ENCODE results near the gene PRR19. TPM values are rescaled to one million over a fixed set of nuclear protein-coding genes. Genes with fewer than 3 reads are reported as not detected.

The PRR19 gene
- total RNA-seq, 1 donor from 2014 or later, result 0.20 TPM

DNA sequence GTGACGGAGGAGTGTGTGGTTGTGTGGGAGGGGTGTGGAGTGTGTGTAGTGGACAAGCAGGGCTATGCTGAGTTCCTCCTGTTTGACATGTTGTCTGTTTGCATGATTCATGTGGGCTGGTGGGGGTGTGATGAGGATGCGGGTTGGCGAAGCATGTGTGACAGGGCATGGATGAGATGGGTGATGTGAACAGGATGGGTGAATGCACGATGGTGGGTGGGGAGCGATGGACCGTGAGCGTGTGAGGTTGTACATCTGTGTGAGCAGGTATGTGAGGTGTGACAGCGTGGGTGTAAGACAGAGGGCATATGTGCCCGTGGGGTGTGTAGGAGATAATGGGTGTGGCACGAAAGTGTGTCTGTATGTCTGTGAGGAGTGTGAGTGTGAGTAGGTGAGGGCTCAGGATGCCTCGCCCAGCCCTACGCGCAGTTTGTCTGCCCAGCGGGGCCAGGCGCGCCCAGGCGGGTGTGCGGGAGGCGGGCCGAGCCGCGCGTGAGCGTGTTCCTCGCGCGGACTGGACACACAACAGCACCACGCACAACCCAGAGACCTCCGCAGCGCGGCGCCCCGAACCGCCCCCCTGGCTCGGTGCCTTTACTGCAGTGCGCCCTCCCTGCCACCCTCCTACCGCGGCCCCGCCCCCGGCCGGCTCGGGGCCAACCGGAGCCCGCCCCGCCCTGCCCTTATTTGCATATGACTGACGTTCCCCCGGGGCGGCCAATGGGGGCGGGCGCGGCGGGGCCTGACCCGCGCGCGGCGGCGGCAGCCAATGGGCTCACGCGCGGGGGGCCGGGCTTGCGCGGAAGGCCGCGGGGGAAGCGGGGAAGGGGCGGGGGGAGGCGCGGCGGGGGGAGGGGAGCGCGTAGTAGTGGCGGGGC lies 18.5 kb upstream of the PRR19 start:
- DNase-seq, result peak; percentile 92

DNA sequence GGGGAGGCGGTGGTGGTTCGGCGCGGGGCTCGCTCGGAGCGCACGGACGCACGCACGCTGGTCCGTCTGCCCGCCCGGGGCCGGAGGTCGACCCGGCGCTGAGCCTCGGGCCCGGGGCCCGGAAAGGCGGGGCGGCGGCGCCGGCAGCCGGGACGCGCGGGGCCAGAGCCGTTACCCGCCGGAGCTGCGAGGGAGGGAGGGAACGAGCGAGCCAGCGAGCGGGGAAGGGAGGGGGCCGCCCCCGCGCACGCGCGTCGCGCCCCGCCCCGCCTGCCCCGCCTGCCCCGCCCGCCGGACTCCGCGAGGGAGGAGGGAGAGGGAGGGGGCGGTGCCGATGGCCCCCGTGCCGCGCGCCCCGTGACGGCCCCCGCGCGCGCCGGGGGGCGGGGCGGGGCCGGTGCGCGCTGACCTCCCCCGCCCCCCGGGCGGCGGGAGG lies 17.8 kb upstream of the PRR19 start:
- peak; percentile 62 for DNase-seq

DNA sequence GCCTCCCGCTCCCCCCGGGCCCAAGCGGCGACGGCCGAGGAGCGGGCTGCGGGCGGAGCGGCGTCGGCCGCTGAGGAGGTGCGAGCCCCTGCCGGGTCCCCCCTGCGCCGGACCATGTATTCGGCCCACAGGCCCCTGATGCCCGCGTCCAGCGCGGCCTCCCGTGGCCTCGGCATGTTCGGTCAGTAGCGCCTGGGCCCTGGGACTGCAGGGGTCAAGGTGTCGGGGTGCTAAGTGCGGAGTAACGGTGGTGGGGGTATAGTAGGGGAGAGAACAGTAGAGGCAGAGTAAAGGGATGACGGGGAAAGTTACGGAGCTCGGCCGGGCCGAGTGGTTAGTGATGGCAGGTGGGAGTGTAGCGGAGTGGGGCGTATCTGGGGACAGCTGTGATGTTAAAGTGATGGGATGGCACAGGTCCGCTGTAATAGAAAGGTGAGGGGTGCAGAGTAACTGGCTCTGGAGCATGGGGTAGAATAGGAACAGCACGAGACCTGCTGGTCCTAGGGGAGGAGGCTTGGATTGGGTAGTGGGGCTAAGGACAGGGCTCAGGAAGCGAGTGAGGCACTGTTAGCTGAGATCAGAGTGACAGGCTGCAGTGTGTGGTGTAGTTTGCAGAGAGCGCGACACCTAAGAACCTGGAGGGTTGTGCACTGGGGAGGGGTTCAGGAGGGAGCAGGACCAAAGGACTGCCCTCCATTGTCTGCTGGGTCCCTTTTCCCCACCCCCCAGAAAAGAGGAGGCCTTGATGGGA lies 17.2 kb upstream of the PRR19 start:
- DNase-seq, result peak; percentile 66

DNA sequence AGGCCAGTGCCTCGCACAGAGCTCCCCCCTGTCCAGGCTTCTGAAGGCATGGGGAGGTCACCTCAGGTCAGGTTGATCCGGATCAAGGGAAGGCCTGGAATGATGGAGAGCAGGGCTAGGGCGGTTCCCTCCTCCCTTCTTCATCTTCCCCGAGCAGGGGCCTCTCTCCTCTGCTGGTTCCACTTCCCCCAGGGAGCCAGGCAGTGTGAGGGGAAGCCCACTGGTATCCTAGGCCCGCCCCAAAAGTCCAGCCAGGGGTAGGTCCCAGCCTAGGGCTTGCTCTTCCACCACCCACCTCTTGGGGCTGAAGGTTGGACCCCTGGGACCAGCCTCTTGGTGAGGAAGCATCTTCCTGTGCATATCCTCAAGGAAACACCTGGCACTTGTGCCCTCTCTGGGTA lies 16.4 kb upstream of the PRR19 start:
- no peak for DNase-seq

DNA sequence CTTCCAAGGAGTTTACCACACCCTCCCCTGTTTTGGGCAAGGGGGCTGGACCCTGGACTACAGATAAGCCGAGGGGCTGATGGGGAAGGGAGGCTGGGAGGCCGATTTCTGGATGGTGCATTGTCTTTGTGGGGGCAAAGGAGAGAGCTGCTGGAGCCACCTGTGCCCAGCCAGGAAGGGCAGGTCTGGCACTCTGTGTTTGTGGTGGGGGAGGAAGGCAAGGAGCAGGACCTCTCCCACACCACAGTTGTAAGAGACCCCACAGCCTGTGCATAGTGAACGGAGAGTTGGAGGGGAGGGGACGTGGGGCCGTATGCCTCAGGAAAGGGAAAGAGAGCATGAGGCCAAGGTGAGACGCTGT lies 16.0 kb upstream of the PRR19 start:
- DNase-seq, result no peak

DNA sequence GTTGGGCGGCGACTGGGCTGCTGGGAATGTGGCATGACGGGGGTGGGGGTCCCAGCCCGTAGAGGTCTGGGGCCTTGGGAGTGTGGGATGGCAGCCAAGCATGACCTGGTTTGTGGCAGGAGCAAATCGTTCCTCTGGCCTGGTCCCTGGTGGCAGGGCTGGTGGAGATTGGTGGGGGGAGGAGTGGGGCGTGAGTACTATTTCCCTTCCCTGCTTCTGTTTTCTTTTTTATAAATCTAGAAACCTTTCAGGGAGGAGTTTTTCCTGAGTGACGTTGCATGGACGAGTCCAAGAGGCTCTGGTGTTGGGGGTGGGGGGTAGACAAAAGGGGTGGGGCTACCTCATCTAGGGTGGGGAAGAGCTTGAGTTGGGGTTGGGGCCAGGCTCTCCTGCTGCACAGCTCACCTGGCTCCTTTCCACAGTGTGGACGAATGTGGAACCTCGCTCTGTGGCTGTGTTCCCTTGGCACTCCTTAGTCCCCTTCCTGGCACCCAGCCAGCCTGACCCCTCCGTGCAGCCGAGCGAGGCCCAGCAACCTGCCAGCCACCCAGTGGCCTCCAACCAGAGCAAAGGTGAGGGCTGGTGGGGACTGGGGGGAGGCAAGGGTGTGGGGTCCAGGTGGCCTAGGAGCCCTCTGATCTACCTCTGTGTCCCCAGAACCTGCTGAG lies 15.4 kb upstream of the PRR19 start:
- no peak for DNase-seq

DNA sequence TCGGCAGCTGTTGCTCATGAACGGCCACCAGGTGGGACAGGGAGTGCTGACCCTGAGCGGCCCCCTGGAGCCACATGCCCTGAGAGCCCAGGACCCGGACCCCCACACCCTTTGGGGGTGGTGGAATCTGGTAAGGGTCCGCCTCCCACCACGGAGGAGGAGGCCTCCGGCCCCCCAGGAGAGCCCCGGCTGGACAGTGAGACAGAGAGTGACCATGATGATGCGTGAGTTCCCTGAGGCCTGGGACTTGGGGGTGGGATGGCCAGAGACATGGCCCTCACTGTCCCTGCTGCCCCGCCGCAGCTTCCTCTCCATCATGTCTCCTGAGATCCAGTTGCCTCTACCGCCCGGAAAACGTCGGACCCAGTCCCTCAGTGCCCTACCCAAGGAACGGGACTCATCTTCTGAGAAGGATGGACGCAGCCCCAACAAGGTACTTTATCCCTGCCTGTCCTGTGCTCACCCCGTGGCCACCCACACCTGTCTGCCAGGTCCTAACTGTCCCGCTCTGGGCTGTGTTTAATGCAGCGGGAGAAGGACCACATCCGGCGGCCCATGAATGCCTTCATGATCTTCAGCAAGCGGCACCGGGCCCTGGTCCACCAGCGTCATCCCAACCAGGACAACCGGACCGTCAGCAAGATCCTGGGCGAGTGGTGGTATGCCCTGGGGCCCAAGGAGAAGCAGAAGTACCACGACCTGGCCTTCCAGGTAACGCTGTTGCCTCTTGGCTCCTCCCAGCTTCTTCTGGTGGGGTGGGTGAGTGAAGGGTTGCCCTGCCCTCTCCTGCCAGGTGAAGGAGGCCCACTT lies 14.7 kb upstream of the PRR19 start:
- DNase-seq, result no peak

DNA sequence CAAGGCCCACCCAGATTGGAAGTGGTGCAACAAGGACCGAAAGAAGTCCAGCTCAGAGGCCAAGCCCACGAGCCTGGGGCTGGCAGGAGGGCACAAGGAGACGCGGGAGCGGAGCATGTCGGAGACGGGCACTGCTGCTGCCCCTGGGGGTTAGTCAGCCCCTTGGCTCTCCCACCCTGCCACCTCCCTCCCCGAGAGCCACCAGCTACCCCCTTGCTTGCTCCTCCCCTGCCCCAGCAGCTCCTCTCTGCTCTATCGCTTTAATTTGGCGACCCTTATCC lies 14.2 kb upstream of the PRR19 start:
- no peak for DNase-seq

DNA sequence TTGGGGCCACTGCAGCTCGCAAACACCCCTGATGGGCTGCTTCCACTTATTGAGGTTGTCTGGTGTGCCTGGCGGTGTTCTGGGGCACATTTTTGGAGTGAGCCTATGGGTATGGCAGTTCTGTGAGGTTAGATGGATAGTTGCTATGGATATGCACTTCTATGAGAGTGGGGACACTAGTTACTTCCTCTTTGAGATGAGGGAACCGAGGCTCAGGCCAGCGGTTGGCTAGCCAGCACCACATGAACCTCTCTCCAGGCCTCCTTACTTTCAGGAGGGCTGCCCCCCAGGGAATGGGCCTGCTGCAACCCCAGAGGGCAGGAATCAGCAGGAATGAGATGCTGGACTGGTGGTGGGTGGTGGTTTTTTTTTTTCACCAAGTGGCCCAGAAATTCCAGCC lies 13.5 kb upstream of the PRR19 start:
- no peak for DNase-seq

DNA sequence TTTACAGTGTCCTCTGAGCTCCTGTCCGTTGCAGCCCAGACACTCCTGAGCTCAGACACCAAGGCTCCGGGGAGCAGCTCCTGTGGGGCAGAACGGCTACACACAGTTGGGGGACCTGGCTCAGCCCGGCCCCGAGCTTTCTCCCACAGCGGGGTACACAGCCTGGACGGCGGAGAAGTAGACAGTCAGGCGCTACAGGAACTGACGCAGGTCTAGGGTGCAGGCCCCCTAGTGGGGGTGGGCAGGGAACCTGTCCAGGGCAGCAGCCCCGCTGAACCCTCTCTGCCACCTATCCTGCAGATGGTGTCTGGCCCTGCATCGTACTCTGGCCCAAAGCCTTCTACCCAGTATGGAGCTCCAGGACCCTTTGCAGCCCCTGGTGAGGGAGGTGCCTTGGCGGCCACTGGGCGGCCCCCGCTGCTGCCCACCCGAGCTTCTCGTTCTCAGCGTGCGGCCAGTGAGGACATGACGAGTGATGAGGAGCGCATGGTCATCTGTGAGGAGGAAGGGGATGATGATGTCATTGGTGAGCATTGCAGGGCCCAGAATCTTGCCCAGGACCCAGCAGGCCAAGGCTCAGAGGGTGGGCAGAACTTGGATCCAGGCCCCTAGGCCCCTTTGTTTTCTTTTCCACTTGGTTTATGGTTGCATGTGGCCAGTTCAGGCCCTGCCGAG lies 12.9 kb upstream of the PRR19 start:
- no peak for DNase-seq

DNA sequence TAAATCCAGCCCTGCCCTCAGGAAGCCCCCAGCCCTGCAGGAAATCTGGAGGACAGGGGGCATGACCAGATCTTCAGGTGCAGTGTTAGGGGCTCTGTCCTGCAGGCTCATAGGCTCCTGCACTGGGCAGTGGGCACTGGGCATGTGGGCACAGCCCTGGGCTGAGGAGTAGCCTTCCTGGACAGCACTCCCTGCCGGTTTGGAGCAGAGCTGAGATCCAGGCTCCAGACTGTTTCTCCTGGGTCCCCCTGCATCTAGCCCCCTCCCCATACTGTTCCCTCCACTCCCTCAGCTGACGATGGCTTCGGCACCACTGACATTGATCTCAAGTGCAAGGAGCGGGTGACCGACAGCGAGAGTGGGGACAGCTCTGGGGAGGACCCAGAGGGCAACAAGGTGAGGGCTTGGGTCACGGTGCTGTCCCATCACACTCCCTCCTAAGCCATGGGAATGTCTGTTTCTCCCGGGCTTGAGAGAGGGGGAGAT lies 12.3 kb upstream of the PRR19 start:
- no peak for DNase-seq

DNA sequence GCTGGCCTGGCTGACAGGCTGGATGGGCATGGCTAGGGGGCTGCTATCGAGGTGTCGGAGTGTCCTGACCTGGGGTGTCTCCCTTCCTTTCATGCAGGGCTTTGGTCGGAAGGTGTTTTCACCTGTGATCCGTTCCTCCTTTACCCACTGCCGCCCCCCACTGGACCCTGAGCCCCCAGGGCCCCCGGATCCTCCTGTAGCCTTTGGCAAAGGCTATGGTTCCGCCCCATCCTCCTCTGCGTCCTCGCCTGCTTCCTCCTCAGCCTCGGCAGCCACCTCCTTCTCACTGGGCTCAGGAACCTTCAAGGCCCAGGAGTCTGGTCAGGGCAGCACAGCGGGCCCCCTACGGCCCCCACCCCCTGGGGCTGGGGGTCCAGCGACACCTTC lies 11.8 kb upstream of the PRR19 start:
- DNase-seq, result no peak

DNA sequence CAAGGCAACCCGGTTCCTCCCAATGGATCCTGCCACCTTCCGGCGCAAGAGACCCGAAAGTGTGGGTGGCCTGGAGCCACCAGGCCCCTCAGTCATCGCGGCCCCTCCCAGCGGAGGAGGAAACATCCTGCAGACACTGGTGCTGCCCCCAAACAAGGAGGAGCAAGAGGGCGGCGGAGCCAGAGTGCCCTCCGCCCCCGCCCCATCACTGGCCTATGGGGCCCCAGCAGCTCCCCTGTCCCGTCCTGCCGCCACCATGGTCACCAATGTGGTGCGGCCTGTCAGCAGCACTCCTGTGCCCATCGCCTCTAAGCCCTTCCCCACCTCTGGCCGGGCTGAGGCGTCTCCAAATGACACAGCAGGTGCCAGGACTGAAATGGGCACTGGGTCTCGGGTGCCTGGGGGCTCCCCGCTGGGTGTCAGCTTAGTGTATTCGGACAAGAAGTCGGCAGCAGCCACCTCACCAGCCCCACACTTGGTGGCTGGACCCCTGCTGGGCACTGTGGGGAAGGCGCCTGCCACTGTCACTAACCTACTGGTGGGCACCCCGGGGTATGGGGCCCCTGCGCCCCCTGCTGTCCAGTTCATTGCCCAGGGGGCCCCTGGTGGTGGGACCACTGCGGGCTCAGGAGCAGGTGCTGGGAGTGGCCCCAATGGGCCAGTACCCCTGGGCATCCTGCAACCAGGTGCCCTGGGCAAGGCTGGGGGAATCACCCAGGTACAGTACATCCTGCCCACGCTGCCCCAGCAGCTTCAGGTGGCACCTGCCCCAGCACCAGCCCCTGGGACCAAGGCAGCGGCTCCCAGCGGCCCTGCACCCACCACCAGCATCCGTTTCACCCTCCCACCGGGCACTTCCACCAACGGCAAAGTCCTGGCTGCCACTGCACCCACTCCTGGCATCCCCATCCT lies 11.2 kb upstream of the PRR19 start:
- DNase-seq, result no peak

DNA sequence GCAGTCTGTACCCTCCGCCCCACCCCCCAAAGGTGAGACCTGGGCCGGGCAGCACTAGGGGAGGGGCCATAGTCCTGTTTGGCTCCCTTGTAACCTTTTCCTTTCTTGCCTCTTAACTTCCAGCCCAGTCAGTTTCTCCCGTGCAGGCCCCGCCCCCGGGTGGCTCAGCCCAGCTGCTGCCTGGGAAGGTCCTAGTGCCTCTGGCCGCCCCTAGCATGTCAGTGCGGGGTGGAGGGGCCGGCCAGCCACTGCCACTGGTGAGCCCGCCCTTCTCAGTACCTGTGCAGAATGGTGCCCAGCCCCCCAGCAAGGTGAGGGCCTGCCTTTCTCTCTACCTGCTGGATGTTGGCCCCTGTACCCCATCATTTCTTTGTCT lies 10.5 kb upstream of the PRR19 start:
- DNase-seq, result no peak

DNA sequence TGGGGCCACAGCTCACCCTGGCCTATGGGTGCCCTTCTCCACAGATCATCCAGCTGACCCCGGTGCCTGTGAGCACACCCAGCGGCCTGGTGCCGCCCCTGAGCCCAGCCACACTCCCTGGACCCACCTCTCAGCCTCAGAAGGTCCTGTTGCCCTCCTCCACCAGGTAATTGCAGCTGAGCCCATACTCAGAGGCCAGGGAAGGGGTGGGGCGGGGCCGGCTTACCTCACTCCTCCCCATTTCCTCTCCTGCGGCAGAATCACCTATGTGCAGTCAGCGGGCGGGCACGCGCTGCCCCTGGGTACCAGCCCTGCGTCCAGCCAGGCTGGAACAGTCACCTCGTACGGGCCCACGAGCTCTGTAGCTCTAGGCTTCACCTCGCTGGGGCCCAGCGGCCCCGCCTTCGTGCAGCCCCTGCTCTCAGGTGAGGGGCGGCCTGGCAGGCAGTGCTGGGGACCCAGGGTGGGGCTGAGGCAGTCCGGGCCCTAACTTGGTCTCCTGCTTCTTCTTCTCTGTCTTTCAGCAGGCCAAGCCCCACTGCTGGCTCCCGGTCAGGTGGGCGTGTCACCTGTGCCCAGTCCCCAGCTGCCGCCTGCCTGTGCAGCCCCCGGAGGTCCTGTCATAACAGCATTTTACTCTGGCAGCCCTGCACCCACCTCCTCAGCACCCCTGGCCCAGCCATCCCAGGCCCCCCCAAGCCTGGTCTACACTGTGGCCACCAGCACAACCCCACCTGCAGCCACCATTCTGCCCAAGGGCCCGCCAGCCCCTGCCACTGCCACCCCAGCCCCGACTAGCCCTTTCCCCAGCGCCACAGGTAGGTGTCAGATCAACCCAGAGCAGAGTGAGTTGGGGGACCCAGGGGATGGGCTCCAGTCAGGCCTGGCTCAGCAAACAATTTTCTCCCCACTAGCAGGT lies 9.6 kb upstream of the PRR19 start:
- DNase-seq, result no peak

DNA sequence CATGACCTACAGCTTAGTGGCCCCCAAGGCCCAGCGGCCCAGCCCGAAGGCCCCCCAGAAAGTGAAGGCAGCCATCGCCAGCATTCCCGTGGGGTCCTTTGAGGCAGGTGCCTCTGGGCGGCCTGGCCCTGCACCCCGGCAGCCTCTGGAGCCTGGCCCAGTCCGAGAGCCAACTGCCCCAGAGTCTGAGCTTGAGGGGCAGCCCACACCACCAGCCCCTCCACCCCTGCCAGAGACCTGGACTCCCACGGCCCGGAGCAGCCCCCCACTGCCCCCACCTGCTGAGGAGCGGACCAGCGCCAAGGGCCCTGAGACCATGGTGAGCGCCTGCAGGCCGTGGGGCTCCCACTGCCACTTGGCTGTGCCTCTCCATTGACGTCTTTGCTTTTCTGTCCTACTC lies 9.0 kb upstream of the PRR19 start:
- no peak for DNase-seq

DNA sequence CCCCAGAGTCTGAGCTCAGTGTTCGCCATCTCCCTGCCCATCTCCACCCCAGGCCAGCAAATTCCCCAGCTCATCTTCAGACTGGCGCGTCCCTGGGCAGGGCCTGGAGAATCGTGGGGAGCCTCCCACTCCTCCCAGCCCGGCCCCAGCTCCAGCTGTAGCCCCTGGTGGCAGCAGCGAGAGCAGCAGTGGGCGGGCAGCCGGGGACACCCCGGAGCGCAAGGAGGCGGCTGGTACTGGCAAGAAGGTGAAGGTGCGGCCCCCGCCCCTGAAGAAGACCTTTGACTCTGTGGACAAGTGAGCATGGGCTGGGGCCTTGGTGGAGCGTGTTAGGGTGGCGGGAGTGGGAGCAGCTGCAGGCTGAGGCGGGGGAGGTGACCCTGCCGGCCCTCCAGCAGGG lies 8.4 kb upstream of the PRR19 start:
- DNase-seq, result no peak

DNA sequence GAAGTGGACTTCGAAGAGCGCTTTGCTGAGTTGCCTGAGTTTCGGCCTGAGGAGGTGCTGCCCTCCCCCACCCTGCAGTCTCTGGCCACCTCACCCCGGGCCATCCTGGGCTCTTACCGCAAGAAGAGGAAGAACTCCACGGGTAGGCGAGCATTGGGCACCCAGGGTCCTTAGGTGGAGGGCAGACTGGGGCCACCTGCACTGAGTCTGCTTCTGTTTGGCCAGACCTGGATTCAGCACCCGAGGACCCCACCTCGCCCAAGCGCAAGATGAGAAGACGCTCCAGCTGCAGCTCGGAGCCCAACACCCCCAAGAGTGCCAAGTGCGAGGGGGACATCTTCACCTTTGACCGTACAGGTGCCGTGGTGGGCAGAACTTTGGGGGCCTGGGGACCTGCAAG lies 8.0 kb upstream of the PRR19 start:
- no peak for DNase-seq

DNA sequence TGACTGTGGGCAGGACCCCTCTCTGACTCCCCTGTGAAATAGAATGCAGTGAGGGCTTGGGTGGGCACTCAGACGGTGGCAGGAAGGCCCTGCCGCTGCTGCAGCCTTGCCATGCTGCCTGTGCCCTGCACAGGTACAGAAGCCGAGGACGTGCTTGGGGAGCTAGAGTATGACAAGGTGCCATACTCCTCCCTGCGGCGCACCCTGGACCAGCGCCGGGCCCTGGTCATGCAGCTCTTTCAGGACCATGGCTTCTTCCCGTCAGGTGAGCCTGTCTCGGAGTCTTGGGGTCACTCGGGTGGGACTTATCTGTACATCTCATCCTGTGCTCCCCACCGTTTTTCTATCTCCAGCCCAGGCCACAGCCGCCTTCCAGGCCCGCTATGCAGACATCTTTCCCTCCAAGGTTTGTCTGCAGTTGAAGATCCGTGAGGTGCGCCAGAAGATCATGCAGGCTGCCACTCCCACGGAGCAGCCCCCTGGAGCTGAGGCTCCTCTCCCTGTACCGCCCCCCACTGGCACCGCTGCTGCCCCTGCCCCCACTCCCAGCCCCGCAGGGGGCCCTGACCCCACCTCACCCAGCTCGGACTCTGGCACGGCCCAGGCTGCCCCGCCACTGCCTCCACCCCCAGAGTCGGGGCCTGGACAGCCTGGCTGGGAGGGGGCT lies 7.3 kb upstream of the PRR19 start:
- DNase-seq, result no peak

Data from skin of body (tissue), 2 donors.